GM10266 (cell line): Measurements from ENCODE around the gene RIMS1.

Experiments
- DNase-seq: peaks from one replicate; pipeline ENCODE4 v3.0.0; 2012; ENCODE audit errors: extremely low spot score
- TF ChIP-seq, protein P1 (sequence below): IDR thresholded peaks from 2 replicates; pipeline ENCODE4 v1.5.1; 2012; ENCODE audit warnings: mild to moderate bottlenecking, low read depth; ENCODE audit not compliant: control insufficient read depth, insufficient read depth; ENCODE audit errors: missing control alignments

Gene RIMS1

DNA sequence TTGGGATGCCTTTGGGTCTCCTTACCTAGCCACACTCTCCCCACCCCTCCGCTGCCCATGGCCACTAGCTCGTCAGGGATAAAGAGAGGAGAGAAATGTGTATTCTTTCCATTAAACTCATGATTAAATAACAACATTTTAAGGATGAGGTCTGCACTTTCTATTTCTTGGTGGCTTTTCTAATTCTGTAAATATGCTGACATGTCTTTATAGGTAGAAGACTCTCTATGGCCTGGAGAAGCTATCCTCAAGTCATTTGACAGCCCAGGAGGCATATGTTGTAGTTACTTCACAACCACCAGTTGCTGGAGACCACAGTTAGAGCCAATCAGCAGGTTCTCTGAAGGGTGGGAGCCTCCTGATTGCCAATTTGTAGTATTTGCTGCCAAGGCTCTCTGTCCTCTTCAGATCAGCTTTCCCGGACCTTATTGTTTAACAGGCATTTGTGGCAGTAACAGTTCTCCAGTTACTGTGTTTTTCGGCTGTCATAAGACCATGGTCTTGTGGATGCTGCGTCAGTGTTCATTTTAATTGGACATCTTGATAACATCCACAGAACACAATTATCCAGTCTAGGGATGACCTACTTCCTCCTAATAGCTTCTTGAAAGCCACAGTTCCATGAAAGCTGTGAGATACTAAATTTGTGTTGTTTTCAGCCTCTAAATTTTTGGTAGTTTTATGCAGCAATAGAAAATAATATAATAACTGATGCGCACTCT is 530.6 kb downstream of the RIMS1 start:
- no peak for DNase-seq
- TF ChIP-seq, protein P1, sequence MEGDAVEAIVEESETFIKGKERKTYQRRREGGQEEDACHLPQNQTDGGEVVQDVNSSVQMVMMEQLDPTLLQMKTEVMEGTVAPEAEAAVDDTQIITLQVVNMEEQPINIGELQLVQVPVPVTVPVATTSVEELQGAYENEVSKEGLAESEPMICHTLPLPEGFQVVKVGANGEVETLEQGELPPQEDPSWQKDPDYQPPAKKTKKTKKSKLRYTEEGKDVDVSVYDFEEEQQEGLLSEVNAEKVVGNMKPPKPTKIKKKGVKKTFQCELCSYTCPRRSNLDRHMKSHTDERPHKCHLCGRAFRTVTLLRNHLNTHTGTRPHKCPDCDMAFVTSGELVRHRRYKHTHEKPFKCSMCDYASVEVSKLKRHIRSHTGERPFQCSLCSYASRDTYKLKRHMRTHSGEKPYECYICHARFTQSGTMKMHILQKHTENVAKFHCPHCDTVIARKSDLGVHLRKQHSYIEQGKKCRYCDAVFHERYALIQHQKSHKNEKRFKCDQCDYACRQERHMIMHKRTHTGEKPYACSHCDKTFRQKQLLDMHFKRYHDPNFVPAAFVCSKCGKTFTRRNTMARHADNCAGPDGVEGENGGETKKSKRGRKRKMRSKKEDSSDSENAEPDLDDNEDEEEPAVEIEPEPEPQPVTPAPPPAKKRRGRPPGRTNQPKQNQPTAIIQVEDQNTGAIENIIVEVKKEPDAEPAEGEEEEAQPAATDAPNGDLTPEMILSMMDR = no peak

DNA sequence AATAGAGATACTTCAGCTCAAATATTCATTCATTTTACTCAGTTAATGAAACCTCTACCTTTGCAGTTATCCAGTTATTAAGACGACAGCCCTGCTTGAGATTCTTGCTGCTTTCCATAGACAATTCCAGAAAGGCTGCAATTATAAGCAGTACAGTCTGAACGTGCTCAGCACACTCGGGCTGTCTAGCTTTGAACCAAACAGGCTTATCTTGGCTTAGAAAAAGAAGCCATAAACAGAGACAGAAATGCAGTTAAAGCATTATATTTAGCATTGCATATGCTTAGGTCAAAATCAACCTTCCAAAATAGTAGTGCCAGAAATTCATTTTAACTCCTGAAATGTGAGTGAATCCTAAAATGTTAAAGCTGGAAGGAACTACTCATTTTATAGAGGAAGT is 531.4 kb downstream of the RIMS1 start:
- TF ChIP-seq, protein P1 = no peak
- DNase-seq = no peak

DNA sequence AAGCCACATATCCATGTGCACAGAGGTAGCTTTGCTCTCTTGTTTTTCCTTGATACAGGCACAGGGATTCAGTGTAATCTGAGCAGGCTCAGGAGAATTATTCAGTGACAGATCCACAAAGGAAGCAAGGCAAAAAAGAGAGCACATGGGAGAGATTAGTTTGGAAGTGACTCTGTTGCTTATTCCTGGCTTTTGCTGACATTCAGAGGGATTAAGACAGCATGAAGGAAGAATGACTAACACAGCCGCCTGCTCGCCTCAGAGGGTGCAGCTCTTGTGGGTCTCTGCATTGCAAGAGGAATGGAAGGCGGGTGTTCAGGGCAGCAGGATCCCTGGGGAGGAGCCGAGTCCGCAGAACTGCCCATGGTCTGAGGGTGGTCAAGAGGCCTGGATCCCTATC is 532.1 kb downstream of the RIMS1 start:
- TF ChIP-seq, protein P1 = no peak
- no peak for DNase-seq

DNA sequence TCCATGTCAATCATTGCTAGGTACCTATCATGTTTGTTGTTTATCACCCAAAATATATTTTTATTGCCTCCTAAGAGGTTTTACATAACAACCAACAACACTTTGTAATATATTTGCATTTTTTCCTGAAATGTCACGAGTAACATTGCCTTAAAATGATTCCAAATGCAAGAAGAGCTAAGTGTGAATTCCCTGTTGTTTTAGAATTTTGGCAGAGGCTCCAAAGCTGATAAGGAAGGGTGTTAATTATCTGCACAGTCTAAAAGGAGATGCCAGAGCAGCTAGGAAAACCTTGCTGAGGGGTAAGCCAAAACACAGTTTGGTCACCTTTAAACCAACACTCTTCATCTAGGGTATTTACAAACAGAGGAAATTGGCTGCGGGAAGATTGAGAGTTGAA is 533.6 kb downstream of the RIMS1 start:
- TF ChIP-seq, protein P1 = no peak
- DNase-seq = no peak

- no peak for DNase-seq
- TF ChIP-seq, protein P1 = no peak
Measured at GRCh38 chr6:72420409-72420808, 534.1 kb downstream of the RIMS1 start.

- TF ChIP-seq, protein P1 = no peak
- no peak for DNase-seq
Measured at GRCh38 chr6:72421387-72421786, 535.0 kb downstream of the RIMS1 start.

DNA sequence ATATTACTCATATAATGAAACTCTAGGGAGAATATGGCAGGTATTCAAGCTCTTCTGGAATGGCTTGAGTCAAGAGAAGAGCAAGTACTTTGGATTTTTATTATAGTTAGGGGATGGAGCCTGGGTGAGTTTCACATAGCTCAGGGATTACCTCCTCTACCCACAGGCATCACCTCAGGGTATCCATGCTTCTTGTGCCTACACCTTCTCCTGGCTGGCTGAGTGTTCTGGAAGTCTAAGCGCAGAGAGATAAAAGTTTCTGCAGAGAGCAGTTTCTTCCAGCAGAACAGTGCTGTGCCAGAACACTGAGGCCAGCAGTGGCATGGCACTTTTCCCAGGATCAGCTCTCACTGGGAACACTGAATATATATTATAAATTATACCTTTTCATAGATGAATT is 535.8 kb downstream of the RIMS1 start:
- TF ChIP-seq, protein P1 = no peak
- DNase-seq = no peak
